ENCODE results near the gene TLK2.

Gene TLK2

GRCh38 chr17:62653002-62653825 lies 174.6 kb downstream of the TLK2 start:
- 0 out of 2 replicates have a peak, but pooled peaks have one; percentile 7 for TF ChIP-seq CTCF (conservative IDR thresholded peaks at IDR 0.05; ENCODE audit: low read length)
- DNase-seq (ENCODE audit: low read depth) = peak; percentile 58
- H3K4me3 ChIP-seq (ENCODE audit: low read length) = peak overlapping the region; percentile 48

DNA sequence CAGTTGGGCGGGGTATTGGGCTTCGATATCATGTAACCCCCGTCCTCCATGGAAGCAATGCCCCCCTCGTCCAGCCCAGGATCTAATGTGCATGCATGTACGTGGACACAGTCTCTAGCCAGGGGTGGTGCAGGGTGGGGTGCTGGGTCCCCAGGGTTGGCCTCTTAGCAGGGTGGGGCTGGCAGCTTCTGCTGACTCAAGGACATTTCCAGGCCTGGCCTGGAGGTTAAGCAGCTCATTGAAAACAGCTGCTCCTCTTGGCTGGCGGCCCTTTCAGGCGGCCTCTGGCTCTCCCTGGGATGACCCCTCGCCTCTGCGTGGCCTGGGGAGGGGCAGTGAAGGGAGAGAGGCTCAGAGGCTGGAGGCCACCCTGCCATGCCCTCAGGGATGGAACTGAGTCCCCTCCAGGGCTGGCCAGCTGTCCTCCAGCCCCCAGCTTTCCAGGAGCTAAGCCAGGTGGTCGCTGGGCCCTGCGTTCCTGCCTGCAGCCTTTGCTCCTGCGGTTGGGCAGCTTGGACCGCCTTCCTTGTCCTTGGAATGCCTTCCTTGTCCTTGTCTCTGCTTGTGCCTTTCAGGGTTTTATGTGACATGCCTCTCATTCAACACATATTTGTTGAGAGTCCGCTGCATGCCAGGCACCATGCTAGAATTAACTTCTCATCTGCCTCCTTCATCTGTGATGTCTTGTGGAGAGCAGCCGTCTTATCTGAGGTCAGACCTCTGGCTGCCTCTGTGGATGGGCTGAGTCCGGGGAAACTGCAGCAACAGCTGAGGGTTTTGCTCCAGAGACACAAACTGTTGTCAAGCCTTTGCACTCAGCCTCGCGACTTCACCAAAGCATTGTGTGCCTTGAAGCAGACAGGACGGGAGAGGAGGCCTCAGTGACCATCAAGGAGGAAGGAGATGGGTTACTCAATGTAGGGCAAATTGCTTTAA lies 175.5 kb downstream of the TLK2 start:
- TF ChIP-seq CTCF (conservative IDR thresholded peaks at IDR 0.05; ENCODE audit: low read length) = no peak
- peak; percentile 81 for DNase-seq (ENCODE audit: low read depth)
- peak overlapping the region; percentile 22 for H3K4me3 ChIP-seq (ENCODE audit: low read length)

DNA sequence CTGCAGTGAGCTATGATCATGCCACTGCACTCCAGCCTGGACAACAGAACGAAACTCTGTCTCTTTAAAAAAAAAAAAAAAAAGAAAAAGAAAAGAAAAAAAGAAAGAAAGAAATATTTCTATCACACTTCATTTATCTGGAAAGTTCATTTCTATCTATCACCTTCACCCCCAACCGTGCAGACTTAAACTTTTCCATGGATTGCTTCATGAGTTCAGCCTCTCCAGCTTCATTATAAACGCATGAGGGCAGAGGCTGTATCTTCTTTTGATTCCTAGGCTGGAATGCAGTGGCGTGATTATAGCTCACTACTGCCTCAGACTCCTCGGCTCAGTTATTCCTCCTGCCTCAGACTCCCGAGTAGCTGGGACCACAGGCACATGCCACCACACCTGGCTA lies 177.0 kb downstream of the TLK2 start:
- DNase-seq (ENCODE audit: low read depth) = no peak
- no peak overlapping the region for H3K4me3 ChIP-seq (ENCODE audit: low read length)
- TF ChIP-seq CTCF (conservative IDR thresholded peaks at IDR 0.05; ENCODE audit: low read length) = no peak

- no peak overlapping the region for H3K4me3 ChIP-seq (ENCODE audit: low read length)
- TF ChIP-seq CTCF (conservative IDR thresholded peaks at IDR 0.05; ENCODE audit: low read length) = no peak
- no peak for DNase-seq (ENCODE audit: low read depth)
These were observed 177.8 kb downstream of the TLK2 start for GRCh38 chr17:62656446-62656845.

GRCh38 chr17:62657145-62657665 lies 178.6 kb downstream of the TLK2 start:
- H3K4me3 ChIP-seq (ENCODE audit: low read length) = no peak overlapping the region
- no peak for DNase-seq (ENCODE audit: low read depth)

DNA sequence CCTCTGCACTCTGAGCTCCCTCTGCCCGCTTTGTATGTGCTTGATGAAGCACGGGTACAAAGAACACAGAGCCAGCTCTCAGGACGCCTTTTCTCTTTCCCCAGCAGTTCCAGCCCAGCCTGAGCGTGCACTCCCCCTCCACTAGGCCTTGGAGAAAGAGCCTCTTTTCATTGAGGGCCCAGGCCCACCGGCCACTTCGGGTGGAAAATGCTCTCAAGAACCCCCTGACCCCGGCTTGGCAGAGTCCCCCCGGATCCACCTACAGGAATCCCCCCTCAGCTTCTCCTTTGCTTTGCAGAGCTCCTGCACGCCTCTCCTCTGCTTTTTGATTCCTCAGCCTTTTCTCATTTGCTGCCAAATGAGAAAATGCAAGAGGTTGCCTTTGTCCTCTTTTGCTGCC lies 179.1 kb downstream of the TLK2 start:
- DNase-seq (ENCODE audit: low read depth) = no peak
- no peak for TF ChIP-seq CTCF (conservative IDR thresholded peaks at IDR 0.05; ENCODE audit: low read length)
- H3K4me3 ChIP-seq (ENCODE audit: low read length) = no peak overlapping the region

More at GRCh38 chr17:62657145-62657665, 178.6 kb downstream of the TLK2 start:
- no peak for TF ChIP-seq CTCF (conservative IDR thresholded peaks at IDR 0.05; ENCODE audit: low read length)
